K562 (cell line): ENCODE results near the gene INMT.

Experiments
- FOXK2 ChIP-seq, 2 experiments: fragments of 450-650 bp; IDR thresholded peaks in 1 of 2; conservative IDR thresholded peaks in 1 of 2; 2 replicates each; pipeline ENCODE4 v1.6.1; 2016; ENCODE audit warnings: low read depth in 2 of 2, mild to moderate bottlenecking in 1 of 2
- NFRKB ChIP-seq: fragments of 450-650 bp; IDR thresholded peaks from 2 replicates; pipeline ENCODE4 v1.6.1; 2016; ENCODE audit warnings: low read depth
- TF ChIP-seq, protein P1 (sequence below), 2 experiments: fragments of 450-650 bp; formaldehyde crosslinking in 1 of 2; IDR thresholded peaks; 2 replicates each; pipeline versions ENCODE4 v1.4.0 to v1.6.1; 2014 to 2020; ENCODE audit warnings: mild to moderate bottlenecking in 2 of 2, borderline replicate concordance in 1 of 2, low read depth in 1 of 2

DNA sequence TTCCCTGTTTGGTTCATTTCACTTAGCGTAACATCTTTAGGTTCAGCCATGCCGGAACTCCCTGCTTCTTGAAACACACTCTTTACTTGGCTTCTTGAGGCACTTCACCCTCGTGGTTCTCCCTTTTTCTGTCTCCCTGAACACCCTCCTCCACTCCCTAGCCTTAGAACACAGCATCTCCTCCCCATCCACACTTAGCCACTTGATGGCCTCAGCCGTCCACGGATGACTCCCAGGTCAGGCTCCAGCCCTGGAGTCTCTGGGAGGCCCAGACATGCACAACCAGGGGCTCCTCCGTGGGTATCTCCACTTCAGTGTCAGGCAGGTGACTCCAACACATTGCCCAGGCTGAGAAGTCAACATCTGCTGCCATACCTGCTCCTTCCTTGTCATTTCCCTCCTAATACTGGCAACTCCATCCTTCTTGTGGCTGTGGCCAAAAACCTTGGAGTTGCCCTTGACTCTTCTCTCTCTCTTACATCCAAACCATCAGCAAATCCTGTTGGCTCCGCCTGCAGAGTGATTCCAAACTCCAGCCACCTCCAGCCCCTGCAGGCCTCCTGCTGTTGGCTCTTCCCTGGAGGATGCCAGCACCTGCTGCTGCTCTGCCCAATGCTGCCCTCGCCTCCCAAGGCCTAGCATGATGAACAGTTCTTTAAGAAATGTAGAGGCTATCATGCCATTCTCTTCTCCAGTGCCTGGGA is 8.4 kb upstream of the INMT start:
- TF ChIP-seq FOXK2 (conservative IDR thresholded peaks at IDR 0.05 in 1 of 2, IDR thresholded peaks at IDR 0.05 in 1 of 2; ENCODE audit: low read depth in 2 of 2) (no peak), NFRKB (no peak)
- TF ChIP-seq, protein P1, sequence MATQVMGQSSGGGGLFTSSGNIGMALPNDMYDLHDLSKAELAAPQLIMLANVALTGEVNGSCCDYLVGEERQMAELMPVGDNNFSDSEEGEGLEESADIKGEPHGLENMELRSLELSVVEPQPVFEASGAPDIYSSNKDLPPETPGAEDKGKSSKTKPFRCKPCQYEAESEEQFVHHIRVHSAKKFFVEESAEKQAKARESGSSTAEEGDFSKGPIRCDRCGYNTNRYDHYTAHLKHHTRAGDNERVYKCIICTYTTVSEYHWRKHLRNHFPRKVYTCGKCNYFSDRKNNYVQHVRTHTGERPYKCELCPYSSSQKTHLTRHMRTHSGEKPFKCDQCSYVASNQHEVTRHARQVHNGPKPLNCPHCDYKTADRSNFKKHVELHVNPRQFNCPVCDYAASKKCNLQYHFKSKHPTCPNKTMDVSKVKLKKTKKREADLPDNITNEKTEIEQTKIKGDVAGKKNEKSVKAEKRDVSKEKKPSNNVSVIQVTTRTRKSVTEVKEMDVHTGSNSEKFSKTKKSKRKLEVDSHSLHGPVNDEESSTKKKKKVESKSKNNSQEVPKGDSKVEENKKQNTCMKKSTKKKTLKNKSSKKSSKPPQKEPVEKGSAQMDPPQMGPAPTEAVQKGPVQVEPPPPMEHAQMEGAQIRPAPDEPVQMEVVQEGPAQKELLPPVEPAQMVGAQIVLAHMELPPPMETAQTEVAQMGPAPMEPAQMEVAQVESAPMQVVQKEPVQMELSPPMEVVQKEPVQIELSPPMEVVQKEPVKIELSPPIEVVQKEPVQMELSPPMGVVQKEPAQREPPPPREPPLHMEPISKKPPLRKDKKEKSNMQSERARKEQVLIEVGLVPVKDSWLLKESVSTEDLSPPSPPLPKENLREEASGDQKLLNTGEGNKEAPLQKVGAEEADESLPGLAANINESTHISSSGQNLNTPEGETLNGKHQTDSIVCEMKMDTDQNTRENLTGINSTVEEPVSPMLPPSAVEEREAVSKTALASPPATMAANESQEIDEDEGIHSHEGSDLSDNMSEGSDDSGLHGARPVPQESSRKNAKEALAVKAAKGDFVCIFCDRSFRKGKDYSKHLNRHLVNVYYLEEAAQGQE (IDR thresholded peaks at IDR 0.05; ENCODE audit: borderline replicate concordance), result peak; percentile 91
- TF ChIP-seq, protein P1 (CRISPR knock-in tag; IDR thresholded peaks at IDR 0.05; ENCODE audit: low read depth), result no peak
